GM18861 (cell line): ENCODE data around the gene MAST3.
"Not testable (repeated sequence)": the region's sequence is repeated elsewhere in the genome, so short reads cannot be mapped to it uniquely, and the experiment has no call there.

Experiments used
- ATAC-seq: cut with Tn5 transposase; IDR thresholded peaks from one replicate; pipeline ENCODE4 v1.9.1; 2021; ENCODE audit not compliant: unreplicated experiment

The MAST3 gene

DNA sequence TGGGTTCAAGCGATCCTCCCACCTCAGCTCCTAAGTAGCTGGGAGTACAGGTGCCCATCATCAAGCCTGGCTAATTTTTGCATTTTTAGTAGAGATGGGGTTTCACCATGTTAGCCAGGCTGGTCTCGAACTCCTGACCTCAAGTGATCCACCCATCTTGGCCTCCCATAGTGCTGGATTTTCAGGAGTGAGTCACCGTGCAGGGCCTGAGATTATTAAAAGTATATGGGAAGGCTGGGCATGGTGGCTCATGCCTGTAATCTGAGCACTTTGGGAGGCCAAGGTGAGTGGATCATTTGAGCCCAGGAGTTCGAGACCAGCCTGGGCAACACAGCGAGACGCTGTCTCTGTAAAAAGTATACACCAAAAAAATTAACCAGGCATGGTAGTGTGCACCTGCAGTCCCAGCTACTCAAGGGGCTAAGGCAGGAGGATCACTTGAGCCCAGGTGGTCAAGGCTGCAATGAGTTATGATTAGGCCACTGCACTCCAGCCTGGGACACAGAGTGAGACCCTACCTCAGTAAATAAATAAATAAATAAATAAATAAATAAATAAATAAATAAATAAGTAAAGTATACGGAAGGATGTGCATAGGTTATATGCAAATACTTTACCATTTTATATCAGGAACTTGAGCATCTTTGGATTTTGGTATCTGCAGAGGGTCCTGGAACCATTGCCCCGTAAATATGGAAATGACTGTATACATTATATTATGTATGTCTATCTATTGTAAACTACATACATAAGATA lies 11.7 kb upstream of the MAST3 start:
- no peak for ATAC-seq

DNA sequence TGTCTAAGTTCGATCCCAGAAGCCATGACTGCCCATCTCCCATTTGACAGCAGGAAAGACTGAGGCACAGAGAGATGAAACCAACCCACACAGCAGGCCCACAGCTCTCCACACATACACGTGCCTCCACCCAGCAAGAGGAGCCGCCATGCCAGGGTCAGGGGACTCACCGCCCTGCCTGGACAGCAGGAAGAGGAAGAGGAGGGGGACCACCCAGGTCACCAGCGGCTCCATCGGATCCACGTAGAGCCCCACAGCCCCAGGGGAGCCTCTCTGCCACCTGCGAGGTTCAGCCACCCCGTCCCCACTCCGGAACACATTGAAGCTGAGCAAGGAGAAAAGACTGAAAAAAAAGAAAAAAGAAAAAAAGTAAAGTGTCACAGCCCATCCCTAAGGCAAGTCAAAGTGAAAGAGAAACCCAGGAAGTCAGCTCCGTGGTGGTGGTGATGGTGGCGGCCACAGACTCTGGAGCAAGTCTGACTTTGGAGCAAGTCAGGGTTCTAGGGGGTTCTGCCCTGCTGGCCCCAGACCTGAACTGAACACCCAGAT lies 10.9 kb upstream of the MAST3 start, which contains the start of gene IL12RB1:
Gene IL12RB1 (minus strand): TSS at position 345 of the 549 bp plus-strand sequence. CDS start 111 bp downstream, at position 234.
- ATAC-seq, result no peak

DNA sequence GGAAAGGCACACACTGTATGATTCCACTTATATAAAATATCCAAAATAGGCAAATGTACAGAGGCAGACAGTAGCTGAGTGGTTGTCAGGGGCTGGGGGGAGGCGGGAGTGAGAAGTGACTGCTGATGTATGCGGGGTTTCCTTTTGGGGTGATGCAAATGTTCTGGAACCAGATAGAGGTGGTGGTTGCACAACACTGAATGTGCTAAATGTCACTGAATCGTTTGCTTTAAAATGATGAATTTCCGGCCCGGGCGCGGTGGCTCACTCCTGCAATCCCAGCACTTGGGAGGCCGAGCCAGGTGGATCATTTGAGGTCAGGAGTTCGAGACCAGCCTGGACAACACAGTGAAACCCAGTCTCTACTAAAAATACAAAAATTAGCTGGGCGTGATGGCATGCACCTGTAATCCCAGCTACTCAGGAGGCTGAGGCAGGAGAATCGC lies 8.5 kb upstream of the MAST3 start:
- ATAC-seq, result not testable (repeated sequence)

DNA sequence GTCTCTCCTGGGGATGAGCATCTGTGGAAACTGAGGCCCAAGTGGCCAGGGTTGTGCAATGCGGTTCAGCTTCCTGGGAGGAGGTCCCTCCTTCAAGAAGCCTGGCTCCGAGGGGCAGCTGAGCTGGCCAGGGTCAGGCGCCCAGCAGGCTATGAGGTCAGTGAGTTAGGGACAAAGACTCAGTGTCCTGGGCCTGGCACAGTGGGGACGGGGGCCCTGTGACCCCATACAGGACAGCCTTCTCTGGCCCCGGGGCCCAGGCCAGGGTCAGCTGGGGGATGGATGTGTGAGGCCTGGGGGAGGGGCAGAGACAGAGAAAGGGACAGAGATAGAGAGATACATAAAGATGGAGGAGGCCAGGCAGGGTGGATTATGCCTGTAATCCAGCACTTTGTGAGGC lies 7.9 kb upstream of the MAST3 start:
- ATAC-seq, result no peak

DNA sequence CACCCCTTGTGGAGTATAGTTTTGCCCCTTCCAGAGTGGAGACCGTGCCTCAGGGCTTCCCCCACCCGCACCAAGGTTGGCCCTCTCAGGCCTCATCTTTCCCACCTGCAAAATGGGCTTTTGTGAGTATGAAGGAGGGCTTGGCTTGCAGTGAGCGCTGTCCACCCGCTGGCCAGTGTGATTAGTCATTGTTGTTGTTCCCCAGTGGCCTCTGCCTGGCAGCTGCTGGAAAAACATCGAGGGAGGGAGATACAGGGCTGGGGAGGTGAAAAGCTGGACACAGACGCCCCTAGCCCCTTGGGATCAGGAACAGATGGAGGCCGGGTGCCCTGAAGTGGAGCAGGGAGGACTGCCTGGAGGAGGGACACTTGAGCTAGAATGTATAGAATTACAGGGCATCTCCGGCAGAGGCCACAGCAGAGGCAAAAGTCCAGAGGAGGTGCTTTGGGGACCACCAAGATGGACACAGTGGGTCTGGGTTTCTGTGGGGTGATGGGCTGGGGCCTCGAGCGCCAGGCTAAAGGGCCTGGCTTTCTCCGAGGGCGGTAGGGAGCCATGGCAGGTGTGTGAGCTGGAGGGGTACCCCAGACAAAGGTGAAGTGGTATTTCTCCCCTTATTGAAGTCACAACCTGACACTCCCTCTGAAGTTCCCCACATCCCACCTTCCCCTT lies 6.9 kb upstream of the MAST3 start:
- ATAC-seq, result no peak

DNA sequence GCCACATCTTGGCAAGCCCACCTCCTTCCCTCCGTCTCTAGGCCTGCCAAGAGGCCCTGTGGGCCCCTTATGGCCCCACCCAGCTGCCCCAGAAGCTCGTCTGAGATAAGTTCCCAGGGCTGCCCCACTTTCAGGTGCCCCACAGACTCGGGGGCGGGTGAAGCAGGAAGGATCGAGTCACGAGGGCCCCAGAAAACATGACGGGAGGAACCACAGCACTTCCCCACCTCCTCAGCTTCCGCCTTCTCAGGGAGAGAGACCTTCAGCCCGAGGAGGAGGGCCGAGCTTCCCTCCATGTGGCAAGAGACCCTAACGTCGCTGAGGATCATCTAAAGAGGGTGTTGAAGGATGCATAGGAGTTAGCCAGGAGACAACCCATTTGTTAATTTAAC lies 6.4 kb upstream of the MAST3 start:
- ATAC-seq, result no peak

DNA sequence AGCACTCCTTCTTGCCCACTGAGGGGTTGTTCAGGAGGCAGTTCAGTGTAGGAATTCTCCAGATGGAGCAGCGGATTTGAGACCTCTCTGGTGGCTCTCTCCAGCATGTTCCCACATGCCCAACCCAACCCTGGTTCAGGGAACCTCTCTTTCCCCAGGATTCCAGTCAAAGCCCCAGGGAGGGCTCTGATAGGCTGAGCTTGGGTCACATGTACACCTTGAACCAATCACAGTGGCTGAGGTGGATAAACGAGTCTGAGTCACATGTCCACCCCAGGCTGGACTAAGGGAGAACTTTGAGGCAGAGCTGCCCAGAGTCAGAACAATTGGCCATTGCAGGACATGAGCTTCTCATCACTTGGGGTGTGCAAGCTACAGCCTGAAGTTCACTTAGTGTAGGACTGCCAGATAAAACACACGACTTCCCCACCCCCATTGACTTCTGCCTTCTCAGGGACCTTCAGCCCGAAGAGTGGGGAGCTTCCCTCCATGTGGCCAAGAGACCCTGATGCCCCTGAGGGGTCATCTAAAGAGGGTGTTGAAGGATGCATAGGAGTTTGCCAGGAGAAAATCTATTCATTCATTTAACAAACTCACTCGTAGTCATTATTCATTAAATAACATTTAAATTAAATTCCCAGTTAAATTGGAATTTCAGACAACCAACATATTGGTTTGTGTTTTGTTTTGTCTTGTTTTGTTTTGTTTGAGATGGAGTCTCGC lies 4.0 kb upstream of the MAST3 start:
- ATAC-seq, result no peak

DNA sequence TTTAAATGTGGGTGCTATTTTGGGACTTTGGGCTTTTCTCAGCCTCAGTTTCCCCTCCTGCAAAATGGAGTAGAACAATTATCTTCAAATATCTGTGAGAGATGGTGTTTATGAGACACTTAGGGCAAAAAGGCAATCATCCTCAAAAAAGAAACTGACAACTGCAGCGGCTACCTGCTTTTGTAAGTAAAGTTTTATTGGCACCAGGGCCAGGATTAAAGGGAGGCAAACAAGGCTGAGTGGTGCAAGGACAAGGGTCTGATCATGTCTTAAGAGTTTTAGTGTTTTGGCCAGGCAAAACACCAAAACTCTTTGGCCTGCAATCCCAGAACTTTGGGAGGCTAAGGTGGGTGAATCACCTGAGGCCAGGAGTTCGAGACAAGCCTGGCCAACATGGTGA lies 1.3 kb upstream of the MAST3 start:
- no peak for ATAC-seq

DNA sequence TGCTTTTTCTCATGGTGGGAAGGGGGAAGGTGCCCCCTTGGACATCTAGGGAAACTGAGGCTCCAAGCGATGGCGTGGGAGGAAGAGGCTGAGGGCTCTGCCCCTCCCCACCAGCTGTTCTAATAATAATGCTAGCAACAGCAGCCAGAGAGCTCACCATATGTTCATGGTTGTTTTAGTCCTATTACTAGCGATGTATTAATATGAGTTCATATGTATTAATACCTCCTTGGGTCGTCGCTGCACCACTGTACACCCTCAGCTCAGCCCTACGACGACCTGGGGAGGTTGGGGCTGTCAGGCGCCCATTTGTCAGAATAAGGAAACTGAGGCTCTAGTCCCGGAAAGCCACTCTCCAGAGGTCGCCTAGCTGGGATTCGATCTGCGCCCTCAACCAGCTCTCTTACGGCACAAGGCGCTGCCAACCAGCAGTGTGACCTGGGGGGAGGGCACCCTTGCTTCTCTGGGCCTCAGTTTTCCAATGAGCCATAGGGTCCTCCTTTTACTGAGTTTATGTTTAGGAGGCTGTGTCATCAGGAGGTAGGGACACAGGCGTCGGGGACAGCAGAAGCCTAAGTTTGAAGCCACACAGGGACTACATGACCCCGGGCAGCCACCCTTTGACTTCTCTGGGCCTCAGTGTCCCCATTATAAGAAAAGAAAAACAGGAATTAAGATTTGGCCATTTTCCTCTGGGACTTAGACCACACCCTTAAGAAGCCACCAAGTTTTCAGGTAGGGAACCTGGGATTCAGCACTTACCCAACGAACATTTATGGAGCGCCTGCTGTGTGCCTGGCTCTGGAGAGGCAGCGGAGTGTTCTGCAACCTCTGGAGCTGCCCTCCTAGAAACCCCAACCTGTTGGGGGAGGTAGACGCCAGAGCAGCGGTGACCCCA lies 664 bp downstream of the MAST3 start:
- no peak for ATAC-seq

DNA sequence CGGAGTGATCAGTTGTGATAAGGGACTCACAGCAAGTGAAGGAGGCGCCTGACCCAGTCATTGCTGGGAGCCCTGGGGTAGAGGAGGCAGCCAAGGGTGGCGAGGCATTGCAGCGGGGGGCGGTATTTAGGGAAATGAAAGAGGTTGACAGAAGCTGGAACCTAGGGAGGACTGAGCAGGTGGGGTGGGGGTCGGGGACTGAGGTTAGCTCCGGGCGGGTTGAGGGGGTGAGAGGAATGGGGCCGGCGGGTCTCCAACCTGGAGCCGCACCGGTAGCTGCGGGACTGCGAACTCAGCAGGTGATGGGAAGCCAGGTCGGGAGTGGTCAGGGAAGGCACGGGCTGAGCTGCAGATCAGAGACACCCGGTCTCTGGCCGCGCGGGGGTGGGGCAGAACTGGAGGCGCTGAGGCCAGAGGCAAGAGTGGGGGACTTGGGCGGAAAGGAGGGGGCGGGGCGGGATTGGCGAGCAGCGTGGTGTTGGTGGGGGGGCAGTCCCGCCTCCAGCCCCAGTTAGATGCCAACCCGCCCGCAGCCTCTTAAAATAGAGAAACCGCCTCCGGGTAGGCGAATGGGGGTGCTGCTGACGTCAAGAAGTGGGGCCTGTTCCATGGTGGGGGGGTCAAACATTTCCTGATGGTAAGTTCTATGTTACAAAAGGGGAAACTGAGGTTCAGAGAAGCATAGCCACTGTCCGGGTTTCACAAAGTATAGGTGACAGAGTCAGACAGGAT lies 1.5 kb downstream of the MAST3 start:
- peak; percentile 55 for ATAC-seq

DNA sequence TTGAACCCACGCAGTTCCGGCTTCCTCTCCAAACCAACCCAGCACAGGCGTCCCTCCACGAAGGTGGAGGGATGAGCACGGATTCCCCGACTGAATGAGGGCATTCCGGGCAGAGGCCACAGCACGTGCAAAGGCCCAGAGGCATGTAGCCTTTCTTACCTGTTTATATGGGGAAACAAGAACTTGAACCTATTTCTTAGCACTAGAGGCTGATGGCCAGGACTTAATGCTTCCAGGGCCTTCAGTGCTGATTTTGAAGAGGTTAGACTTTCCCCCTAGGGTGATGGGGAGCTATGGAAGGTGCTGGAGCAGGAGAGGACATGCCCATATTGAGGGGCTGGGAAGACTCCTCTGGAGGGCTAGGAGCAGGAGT lies 2.0 kb downstream of the MAST3 start:
- ATAC-seq, result no peak

DNA sequence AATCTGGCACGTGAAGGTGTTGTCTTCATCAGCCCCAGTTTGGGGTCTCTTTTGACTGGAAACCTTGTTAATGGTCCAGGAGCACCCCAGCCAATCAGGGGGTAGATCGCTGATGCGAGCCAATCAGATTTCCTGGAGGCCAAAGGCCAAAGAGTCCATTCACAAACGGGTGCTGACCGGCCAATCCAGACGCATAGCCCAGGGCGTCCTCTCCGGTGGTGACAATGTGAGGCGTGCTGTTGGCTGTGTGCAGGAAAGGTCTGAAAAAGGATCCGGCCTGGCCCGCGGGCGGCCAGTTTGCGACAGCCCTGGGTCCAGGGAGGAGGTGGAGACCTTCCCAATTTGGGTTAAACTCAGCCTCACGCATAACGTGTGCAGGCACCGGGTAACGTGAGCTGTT lies 3.1 kb downstream of the MAST3 start:
- ATAC-seq, result no peak

DNA sequence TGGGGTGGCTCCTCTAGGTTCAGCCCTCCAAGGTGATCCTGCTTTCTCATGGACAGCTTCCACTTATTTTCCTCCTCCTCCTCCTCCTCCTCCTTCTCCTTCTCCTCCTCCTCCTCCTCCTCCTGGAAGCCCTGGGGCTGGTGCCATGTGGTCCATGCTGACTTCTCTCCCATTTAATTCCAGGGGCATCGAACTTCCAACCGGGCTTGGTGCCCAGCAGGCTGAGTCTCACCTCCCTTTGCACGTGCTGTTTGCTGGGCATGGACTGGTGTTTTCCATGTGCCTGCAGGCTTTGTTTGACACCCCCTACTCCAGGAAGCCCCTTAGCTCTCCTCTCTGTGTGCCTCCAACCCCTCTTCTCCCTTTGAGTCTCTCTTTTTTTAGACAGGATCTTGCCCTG lies 3.7 kb downstream of the MAST3 start:
- ATAC-seq, result no peak

DNA sequence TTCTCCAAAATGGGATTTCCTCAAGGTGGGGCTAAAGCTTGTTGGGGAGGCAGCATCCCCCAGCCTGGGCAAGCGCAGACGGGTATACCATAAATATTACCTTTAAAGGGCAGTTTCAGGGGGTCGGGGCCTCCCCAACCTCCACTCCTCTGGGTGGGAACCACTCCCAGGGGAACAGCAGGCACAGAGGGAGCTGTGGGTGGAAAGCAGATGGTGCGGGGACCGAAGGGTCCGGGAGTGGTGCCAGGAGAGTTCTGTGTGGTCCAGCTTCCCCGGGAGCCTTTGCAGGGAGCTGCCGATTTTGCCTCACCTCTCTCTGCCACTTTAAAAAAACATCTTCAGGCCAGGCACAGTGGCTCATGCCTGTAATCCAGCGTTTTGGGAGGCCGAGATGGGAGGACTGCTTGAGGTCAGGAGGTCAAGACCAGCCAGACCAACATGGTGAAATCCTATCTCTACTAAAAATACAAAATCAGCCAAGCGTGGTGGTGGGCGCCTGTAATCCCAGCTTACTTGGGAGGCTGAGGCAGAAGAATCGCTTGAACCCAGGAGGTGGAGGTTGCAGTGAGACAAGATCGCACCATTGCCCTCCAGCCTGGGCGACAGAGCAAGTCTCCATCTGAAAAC lies 5.5 kb downstream of the MAST3 start:
- no peak for ATAC-seq

DNA sequence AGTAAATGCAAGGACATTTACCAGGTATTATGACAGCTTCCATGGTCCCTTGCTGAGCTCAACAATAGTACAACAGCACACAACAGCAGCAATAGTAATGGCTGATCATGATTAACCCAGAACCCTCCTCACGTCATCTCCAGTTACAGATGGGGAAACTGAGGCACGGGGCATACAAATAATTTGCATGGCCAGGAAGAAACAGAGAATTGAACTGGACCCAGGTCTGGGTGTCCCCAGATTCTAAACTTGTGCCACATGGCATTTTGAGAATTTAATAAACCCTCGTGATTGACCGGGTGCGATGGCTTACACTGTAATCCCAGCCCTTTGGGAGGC lies 7.2 kb downstream of the MAST3 start:
- ATAC-seq, result no peak

DNA sequence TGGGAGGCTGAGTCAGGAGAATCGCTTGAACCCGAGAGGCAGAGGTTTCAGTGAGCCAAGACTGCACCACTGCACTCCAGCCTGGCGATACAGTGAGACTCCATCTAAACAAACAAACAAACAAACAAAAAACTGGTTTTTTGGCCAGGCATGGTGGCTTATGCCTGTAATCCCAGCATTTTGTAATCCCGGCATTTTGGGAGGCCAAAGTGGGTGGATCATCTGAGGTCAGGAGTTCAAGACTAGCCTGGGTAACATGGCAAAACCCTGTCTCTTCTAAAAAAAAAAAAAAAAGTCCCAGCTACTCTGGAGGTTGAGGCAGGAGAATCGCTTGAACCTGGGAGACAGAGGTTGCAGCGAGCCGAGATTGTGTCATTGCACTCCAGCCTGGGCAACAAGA lies 7.7 kb downstream of the MAST3 start:
- ATAC-seq, result not testable (repeated sequence)

DNA sequence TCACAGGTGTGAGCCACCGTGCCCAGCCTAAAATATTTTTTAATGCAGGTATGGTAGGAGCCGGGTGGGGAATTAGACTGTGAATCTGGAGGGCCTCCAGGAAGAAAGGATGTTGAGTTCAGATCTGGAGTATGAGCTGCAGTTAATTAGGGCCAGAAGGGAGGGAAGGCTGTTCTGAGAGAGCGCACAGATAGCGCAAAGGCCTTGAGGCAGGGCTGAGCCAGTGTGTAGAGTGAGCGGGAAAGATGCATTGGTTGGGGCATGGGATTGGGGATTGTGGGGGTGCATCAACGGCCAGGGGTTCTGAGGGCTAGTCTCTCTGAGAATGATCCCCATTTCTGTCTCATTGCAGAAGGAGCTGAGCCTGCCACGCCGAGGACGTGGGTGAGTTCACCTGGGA lies 9.7 kb downstream of the MAST3 start:
- no peak for ATAC-seq

DNA sequence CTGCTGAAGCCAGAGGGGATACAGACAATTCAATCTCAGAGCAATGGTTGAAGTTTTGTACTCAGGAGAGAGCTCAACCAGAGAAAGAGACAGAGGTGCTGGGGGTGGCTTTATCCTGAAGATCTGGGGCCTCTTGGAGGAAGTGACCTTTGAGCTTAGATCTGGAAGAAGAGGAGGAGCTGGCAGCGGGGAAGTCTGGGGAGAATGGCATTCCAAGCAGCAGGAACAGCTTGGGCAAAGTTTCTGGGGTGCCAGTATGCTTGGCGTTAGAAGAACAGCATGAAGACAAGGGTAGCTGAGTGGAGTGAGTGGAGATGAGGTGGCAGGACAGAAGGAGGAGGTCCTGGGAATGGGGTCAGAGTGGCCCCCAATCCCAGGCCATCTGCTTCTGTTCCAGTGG lies 11.3 kb downstream of the MAST3 start:
- ATAC-seq, result no peak

DNA sequence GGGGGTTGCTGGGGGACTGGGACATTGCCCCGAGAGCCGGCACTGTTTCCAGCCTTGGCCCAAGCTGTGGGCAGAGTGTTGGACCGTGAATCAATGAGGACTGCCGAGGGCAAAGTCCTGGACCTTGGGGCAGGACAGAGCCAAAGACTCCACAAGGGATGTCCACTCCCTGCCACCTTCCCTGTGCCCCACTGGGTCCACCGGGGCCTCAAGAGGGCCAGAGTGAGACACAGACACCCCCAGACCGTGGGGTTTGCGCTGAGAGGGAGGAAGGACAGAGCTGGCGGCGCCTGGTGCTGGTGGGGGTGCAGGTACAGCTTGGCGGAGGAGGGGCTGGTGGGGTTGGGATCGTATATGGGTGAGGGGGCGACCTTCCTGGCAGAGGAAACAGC lies 11.8 kb downstream of the MAST3 start:
- no peak for ATAC-seq
